ENCODE measurements around the gene MECR. TPM values are rescaled to one million over a fixed set of nuclear protein-coding genes. Genes with fewer than 3 reads are reported as not detected.

Gene MECR
- polyA plus RNA-seq, 1 of the 3 experiments (the other 2 are of a cell fraction), result 38.3 TPM

DNA sequence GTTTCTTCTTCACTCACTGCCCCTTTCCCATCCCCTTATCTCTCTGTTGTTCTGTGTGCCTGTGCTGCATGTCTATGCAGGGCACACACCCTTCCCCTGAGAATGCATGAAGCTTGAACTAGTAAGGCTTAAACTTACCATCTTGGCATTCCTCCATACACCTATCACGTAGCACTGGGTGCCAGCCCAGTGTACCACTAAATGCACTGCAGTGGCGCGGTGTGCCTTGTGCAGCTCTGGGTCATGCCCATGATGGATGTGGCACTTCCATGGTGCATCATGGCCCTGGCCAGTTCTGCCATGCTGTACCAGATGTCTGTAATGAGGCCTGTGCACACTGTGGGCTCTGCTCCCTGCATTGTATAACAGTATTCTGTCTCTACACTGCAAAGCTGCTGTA, 16.3 kb upstream of the MECR start:
- 82% methylated on average over 3 of the region's 3 CpGs for WGBS (ENCODE audit: low lambda C conversion rate)
- no peaks in the 10 kb centered on the region for H3F3A ChIP-seq (replicated peaks; ENCODE audit: insufficient read depth)
- TF ChIP-seq RCOR1 (IDR thresholded peaks at IDR 0.05; ENCODE audit: low read length) (no peak), RAD21 (IDR thresholded peaks at IDR 0.05; ENCODE audit: low read length) (no peak), FOSL2 (IDR thresholded peaks at IDR 0.05; ENCODE audit: borderline replicate concordance, low read depth) (no peak), NRF1 (IDR thresholded peaks at IDR 0.05; ENCODE audit: low read depth, low read length) (no peak), FOXM1 (IDR thresholded peaks at IDR 0.05; ENCODE audit: low read depth) (no peak), SMC3 (IDR thresholded peaks at IDR 0.05; ENCODE audit: low read depth, low read length) (no peak), CHD2 (IDR thresholded peaks at IDR 0.05; ENCODE audit: low read length, partially characterized antibody) (no peak), TAF1 (IDR thresholded peaks at IDR 0.05; ENCODE audit: borderline replicate concordance, low read depth, low read length) (no peak), RFX5 (IDR thresholded peaks at IDR 0.05; ENCODE audit: low read length) (no peak), RXRA (IDR thresholded peaks at IDR 0.05; ENCODE audit: borderline replicate concordance, low read depth) (no peak), GATA2 (CRISPR knock-in tag; IDR thresholded peaks at IDR 0.05) (no peak), GABPA (IDR thresholded peaks at IDR 0.05; ENCODE audit: low read depth) (no peak)
- TF ChIP-seq, protein P1, sequence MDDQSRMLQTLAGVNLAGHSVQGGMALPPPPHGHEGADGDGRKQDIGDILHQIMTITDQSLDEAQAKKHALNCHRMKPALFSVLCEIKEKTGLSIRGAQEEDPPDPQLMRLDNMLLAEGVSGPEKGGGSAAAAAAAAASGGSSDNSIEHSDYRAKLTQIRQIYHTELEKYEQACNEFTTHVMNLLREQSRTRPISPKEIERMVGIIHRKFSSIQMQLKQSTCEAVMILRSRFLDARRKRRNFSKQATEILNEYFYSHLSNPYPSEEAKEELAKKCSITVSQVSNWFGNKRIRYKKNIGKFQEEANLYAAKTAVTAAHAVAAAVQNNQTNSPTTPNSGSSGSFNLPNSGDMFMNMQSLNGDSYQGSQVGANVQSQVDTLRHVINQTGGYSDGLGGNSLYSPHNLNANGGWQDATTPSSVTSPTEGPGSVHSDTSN (IDR thresholded peaks at IDR 0.05), result no peak
- TF ChIP-seq, protein P2, sequence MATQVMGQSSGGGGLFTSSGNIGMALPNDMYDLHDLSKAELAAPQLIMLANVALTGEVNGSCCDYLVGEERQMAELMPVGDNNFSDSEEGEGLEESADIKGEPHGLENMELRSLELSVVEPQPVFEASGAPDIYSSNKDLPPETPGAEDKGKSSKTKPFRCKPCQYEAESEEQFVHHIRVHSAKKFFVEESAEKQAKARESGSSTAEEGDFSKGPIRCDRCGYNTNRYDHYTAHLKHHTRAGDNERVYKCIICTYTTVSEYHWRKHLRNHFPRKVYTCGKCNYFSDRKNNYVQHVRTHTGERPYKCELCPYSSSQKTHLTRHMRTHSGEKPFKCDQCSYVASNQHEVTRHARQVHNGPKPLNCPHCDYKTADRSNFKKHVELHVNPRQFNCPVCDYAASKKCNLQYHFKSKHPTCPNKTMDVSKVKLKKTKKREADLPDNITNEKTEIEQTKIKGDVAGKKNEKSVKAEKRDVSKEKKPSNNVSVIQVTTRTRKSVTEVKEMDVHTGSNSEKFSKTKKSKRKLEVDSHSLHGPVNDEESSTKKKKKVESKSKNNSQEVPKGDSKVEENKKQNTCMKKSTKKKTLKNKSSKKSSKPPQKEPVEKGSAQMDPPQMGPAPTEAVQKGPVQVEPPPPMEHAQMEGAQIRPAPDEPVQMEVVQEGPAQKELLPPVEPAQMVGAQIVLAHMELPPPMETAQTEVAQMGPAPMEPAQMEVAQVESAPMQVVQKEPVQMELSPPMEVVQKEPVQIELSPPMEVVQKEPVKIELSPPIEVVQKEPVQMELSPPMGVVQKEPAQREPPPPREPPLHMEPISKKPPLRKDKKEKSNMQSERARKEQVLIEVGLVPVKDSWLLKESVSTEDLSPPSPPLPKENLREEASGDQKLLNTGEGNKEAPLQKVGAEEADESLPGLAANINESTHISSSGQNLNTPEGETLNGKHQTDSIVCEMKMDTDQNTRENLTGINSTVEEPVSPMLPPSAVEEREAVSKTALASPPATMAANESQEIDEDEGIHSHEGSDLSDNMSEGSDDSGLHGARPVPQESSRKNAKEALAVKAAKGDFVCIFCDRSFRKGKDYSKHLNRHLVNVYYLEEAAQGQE (IDR thresholded peaks at IDR 0.05; ENCODE audit: low read depth, low read length), result no peak
- TF ChIP-seq, protein P3, sequence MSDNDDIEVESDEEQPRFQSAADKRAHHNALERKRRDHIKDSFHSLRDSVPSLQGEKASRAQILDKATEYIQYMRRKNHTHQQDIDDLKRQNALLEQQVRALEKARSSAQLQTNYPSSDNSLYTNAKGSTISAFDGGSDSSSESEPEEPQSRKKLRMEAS (IDR thresholded peaks at IDR 0.05; ENCODE audit: low read depth), result no peak
- TF ChIP-seq, protein P4, sequence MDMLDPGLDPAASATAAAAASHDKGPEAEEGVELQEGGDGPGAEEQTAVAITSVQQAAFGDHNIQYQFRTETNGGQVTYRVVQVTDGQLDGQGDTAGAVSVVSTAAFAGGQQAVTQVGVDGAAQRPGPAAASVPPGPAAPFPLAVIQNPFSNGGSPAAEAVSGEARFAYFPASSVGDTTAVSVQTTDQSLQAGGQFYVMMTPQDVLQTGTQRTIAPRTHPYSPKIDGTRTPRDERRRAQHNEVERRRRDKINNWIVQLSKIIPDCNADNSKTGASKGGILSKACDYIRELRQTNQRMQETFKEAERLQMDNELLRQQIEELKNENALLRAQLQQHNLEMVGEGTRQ (IDR thresholded peaks at IDR 0.05; ENCODE audit: borderline replicate concordance, low read depth, low read length), result no peak

More for the DNA sequence above, 16.3 kb upstream of the MECR start:
- Histone ChIP-seq H2AFZ (ENCODE audit: low read depth) (no peak overlapping the region), H3K9me2 (no peaks in the 10 kb centered on the region), H3K4me1 (ENCODE audit: control insufficient read depth in 1 of 2, insufficient read depth in 2 of 2, low read depth in 1 of 2, low read length in 1 of 2) (peaks cover 6 to 60% of the 10 kb centered on the region in 2 experiments; a peak in 2 of 4 replicates), H4K20me1 (ENCODE audit: insufficient read depth) (no peaks in the 10 kb centered on the region), H3K79me2 (ENCODE audit: insufficient read depth) (no peaks in the 10 kb centered on the region), H3K4me3 (ENCODE audit: low read depth in 2 of 2, low read length in 1 of 2) (no peak overlapping the region), H3K36me3 (replicated peaks in 1 of 2; ENCODE audit: control insufficient read depth in 1 of 2, insufficient read depth in 2 of 2, low read length in 1 of 2) (no peaks in the 10 kb centered on the region), H3K9ac (no peak overlapping the region), H3K27ac (ENCODE audit: low read depth in 2 of 2, low read length in 1 of 2) (no peak overlapping the region), H3K4me2 (no peak overlapping the region), H3K9me3 (no peaks in the 10 kb centered on the region), H3K27me3 (ENCODE audit: insufficient read depth) (no peaks in the 10 kb centered on the region)
- DNase-seq, result no peak
- ChIA-PET CTCF (interaction anchor here (0.7 to 5.1 kb wide), 11 partner anchors 10 to 1461 kb away, joined by 3 to 23 read pairs (median 4); partner anchors contain the start of gene PTPRU), POLR2A (interaction anchor here (1.5 kb wide), 1 partner anchor 11 kb away, joined by 5 read pairs; no protein-coding TSS in a partner anchor)
